Neural cell (in vitro differentiated cells): Measurements from ENCODE around the gene FCGR3B. TPM values are rescaled to one million over a fixed set of nuclear protein-coding genes. Genes with fewer than 3 reads are reported as not detected.
"Not testable (repeated sequence)": the region's sequence is repeated elsewhere in the genome, so short reads cannot be mapped to it uniquely, and the experiment has no call there.

Experiments
- H2AFZ ChIP-seq: fragments of 200-600, 300-800 bp; sonication (generic), shearing (Covaris generic); 2 replicates; pipeline ENCODE4 v1.6.0; 2014; ENCODE audit warnings: low read depth, mild to moderate bottlenecking, antibody characterized with exemption, low read length, moderate library complexity
- H3F3A ChIP-seq: fragments of 200-600 bp; shearing (Covaris generic); 2 replicates; pipeline ENCODE4 v1.6.1; 2016; ENCODE audit warnings: mild to moderate bottlenecking, moderate library complexity, mixed read lengths, antibody characterized with exemption, low read length; ENCODE audit not compliant: insufficient read depth, poor library complexity, severe bottlenecking
- H3K27ac ChIP-seq: fragments of 200-600, 300-800 bp; sonication (generic), shearing (Covaris generic); 2 replicates; pipeline ENCODE4 v1.5.1; 2014; ENCODE audit warnings: mild to moderate bottlenecking, low read length, moderate library complexity
- H3K27me3 ChIP-seq: fragments of 300-800, 200-600 bp; sonication (generic), shearing (Covaris generic); 2 replicates; pipeline ENCODE4 v1.6.0; 2014; ENCODE audit warnings: mild to moderate bottlenecking, low read depth, low read length, moderate library complexity; ENCODE audit not compliant: insufficient read depth
- H3K36me3 ChIP-seq: fragments of 300-800, 200-600 bp; sonication (generic), shearing (Covaris generic); 2 replicates; pipeline ENCODE4 v1.5.1; 2014; ENCODE audit warnings: mild to moderate bottlenecking, antibody characterized with exemption, low read length, moderate library complexity; ENCODE audit not compliant: insufficient read depth
- H3K4me2 ChIP-seq: fragments of 300-800, 200-600 bp; sonication (generic), shearing (Covaris generic); 2 replicates; pipeline ENCODE4 v1.6.0; 2014; ENCODE audit warnings: mild to moderate bottlenecking, low read length
- H3K4me3 ChIP-seq: fragments of 300-800, 200-600 bp; sonication (generic), shearing (Covaris generic); 2 replicates; pipeline ENCODE4 v1.5.1; 2014; ENCODE audit warnings: mild to moderate bottlenecking, low read length, moderate library complexity
- H3K79me2 ChIP-seq: fragments of 200-600 bp; shearing (Covaris generic); replicated peaks from 2 replicates; pipeline ENCODE4 v1.6.0; 2014; ENCODE audit warnings: mild to moderate bottlenecking, low read length, moderate library complexity; ENCODE audit not compliant: insufficient read depth
- H3K9ac ChIP-seq: fragments of 300-800, 200-600 bp; sonication (generic), shearing (Covaris generic); 2 replicates; pipeline ENCODE4 v1.6.1; 2016; ENCODE audit warnings: mild to moderate bottlenecking, low read length, mixed read lengths
- H3K9me2 ChIP-seq: fragments of 200-600 bp; shearing (Covaris generic); 2 replicates; pipeline ENCODE4 v1.6.1; 2016; ENCODE audit warnings: mild to moderate bottlenecking, low read length, mixed read lengths; ENCODE audit not compliant: insufficient read depth
- H3K9me3 ChIP-seq: fragments of 200-600, 300-800 bp; sonication (generic), shearing (Covaris generic); 2 replicates; pipeline ENCODE4 v1.6.1; 2016; ENCODE audit warnings: mild to moderate bottlenecking, mixed run types, low read length, moderate library complexity, mixed read lengths
- H4K20me1 ChIP-seq: fragments of 200-600 bp; shearing (Covaris generic); 2 replicates; pipeline ENCODE4 v1.6.1; 2016; ENCODE audit warnings: mild to moderate bottlenecking, mixed run types; ENCODE audit not compliant: insufficient read depth
- MXI1 ChIP-seq: fragments of 450-650 bp; conservative IDR thresholded peaks from 2 replicates; pipeline ENCODE4 v1.6.1; 2014; ENCODE audit warnings: antibody characterized with exemption, mild to moderate bottlenecking; ENCODE audit not compliant: poor library complexity, severe bottlenecking
- TAF1 ChIP-seq: IDR thresholded peaks from 2 replicates; pipeline ENCODE4 v1.6.1; 2012; ENCODE audit warnings: low read depth
- polyA plus RNA-seq: library from polyadenylated mRNA; depleted of rRNA; stranded (reverse); fragments of >200 nt; gene quantifications from 2 replicates; pipeline ENCODE4 v1.2.3, GENCODE V29; 2014

The FCGR3B gene
- polyA plus RNA-seq, 1 donor from 2014 or later, result not detected

GRCh38 chr1:161612322-161613141 is 18.4 kb downstream of the FCGR3B start:
- not testable (repeated sequence) for H3F3A ChIP-seq, H3K27me3 ChIP-seq, H3K9me2 ChIP-seq, H2AFZ ChIP-seq, H3K4me2 ChIP-seq, H3K9me3 ChIP-seq, H3K79me2 ChIP-seq, H4K20me1 ChIP-seq, H3K36me3 ChIP-seq
- Histone ChIP-seq H3K27ac (peak overlapping the region; percentile 37), H3K9ac (peak overlapping the region; percentile 25), H3K4me3 (peak overlapping the region; percentile 72)
- TF ChIP-seq MXI1 (peak; percentile 27), TAF1 (peak; percentile 42)

DNA sequence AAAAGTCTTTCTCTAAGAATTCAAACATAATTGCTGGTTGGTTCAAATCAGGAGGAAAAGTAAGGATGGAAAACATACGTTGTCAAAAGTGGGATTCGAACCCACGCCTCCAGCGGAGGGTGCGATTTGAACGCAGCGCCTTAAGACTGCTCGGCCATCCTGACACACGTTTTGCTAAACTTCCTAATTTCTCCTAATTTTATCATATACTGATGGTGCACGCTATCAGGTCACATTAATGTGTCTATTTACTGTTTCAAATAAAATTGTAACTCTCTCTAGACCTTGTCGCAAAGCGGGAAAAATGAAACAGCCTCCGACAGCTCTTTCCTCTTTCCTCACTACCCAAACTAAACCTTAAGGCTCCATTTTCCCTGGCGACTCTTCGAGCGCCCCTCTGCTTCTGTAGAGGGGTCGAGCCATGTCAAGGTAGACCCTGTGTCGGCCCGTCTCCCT is 19.1 kb downstream of the FCGR3B start:
- not testable (repeated sequence) for H3K9me2 ChIP-seq, H3K9me3 ChIP-seq, H3F3A ChIP-seq, H3K79me2 ChIP-seq, H2AFZ ChIP-seq, H3K27me3 ChIP-seq, H4K20me1 ChIP-seq, H3K36me3 ChIP-seq
- Histone ChIP-seq H3K4me3 (peak overlapping the region; percentile 72), H3K4me2 (peak overlapping the region; percentile 36), H3K27ac (peak overlapping the region; percentile 37), H3K9ac (peak overlapping the region; percentile 25)

- not testable (repeated sequence) for H3K36me3 ChIP-seq, H3K9ac ChIP-seq, H3K9me3 ChIP-seq, H3K27ac ChIP-seq, H3K4me3 ChIP-seq, H3F3A ChIP-seq, H3K27me3 ChIP-seq, H3K79me2 ChIP-seq, H3K4me2 ChIP-seq, H4K20me1 ChIP-seq, H3K9me2 ChIP-seq, H2AFZ ChIP-seq
Observed at GRCh38 chr1:161610198-161610597, 20.8 kb downstream of the FCGR3B start.

- H3K4me3 ChIP-seq, H3K36me3 ChIP-seq, H3K27me3 ChIP-seq, H3F3A ChIP-seq, H3K79me2 ChIP-seq, H3K9ac ChIP-seq, H3K9me2 ChIP-seq, H3K27ac ChIP-seq, H2AFZ ChIP-seq, H4K20me1 ChIP-seq, H3K4me2 ChIP-seq, H3K9me3 ChIP-seq: not testable (repeated sequence)
Observed at GRCh38 chr1:161606541-161607336, 24.2 kb downstream of the FCGR3B start.

DNA sequence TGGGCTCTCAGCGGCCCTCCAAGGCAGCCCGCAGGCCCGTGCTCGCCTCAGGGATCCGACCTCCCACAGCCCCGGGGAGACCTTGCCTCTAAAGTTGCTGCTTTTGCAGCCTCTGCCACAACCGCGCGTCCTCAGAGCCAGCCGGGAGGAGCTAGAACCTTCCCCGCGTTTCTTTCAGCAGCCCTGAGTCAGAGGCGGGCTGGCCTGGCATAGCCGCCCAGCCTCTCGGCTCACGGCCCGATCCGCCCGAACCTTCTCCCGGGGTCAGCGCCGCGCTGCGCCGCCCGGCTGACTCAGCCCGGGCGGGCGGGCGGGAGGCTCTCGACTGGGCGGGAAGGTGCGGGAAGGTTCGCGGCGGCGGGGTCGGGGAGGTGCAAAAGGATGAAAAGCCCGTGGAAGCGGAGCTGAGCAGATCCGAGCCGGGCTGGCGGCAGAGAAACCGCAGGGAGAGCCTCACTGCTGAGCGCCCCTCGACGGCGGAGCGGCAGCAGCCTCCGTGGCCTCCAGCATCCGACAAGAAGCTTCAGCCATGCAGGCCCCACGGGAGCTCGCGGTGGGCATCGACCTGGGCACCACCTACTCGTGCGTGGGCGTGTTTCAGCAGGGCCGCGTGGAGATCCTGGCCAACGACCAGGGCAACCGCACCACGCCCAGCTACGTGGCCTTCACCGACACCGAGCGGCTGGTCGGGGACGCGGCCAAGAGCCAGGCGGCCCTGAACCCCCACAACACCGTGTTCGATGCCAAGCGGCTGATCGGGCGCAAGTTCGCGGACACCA is 25.0 kb downstream of the FCGR3B start:
- H3K27ac ChIP-seq, H3K9ac ChIP-seq, H2AFZ ChIP-seq, H3K4me3 ChIP-seq, H3K36me3 ChIP-seq, H4K20me1 ChIP-seq, H3K4me2 ChIP-seq, H3K79me2 ChIP-seq, H3K27me3 ChIP-seq, H3K9me3 ChIP-seq, H3K9me2 ChIP-seq, H3F3A ChIP-seq: not testable (repeated sequence)

DNA sequence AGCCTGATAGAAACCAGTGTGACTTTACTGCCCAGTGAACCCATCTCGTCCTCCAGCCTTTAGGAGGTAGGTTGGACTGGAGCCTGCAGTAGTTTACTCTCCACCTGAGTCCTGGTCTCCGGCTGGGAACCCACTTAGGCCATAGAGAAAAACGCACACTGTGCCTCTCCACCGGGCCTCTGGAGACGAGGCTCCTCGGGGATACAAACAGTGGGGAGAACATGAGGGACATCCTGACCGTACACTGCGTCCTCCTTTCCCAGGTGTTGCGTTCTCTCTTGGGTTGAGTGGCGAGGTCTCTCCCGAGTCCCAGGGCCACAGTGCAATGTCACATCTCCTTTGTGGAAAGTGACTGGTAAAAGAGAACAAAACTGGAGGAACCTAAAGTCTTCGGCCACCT is 26.0 kb downstream of the FCGR3B start:
- H3K9me3 ChIP-seq, H3K9me2 ChIP-seq, H2AFZ ChIP-seq: not testable (repeated sequence)

DNA sequence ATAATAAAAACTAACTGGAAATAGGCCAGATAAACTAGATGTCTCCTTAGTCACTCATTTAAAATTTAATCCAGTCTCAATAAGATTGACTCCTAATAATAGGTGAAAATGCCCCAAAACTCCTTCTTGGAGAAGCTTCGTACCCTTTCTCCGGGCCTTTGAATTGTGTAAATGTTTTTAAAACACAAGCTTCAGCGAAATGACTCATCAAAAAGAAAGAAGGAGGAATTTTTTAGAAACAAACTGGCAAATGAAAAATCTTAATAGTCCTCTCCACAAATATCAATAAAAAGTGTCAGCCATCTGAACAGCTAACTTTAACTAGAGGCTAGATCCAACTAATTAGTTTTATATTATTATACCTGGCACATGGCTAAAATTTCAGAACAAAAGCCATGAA is 33.9 kb downstream of the FCGR3B start:
- not testable (repeated sequence) for H3F3A ChIP-seq, H3K27ac ChIP-seq, H3K36me3 ChIP-seq, H4K20me1 ChIP-seq, H3K4me2 ChIP-seq, H2AFZ ChIP-seq, H3K4me3 ChIP-seq, H3K27me3 ChIP-seq, H3K9me3 ChIP-seq, H3K9ac ChIP-seq, H3K79me2 ChIP-seq, H3K9me2 ChIP-seq

More for the DNA sequence above, 26.0 kb downstream of the FCGR3B start:
- H4K20me1 ChIP-seq, H3K4me3 ChIP-seq, H3K4me2 ChIP-seq, H3K27me3 ChIP-seq, H3K36me3 ChIP-seq, H3K27ac ChIP-seq, H3F3A ChIP-seq, H3K79me2 ChIP-seq, H3K9ac ChIP-seq: not testable (repeated sequence)
